ENCODE data around the gene KRT33A. TPM values are rescaled to one million over a fixed set of nuclear protein-coding genes. Genes with fewer than 3 reads are reported as not detected.

Gene KRT33A
- total RNA-seq, 3 donors from 2014 or later (not counting 1 experiment from before 2014, with no cell fraction given): not detected

DNA sequence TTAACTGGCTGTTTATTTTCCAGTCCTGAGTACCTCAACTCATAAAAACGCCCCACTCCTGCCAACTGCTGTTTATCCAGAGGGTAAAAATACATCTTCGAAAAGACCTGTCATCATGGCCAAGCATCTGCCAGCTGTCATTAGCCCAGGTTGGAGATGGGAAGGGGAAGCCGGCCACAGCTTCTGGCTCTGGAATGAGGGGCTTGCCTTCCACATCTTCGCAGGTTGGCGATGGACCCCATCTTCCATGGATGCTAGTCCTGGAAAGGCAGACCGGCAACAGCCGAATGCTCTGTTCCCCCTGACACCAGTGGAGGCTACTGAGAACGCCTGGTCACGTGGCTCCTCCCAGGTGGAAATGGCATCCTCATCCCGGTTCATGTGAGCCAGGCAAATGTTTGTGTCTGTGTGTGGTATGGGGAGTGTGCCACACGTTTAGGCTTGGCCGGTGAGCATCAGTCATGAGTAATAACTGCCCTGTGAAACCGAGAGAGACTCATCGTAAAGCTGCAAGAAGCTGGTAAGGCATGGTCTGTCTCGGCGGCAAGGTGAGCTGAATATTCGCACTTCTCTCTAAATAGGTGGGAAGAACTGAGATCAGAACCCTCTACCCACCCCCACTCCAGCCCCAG is 34.7 kb downstream of the KRT33A start:
- Mint-ChIP-seq H3K4me1 (peaks cover 3% of the 10 kb centered on the region in 2 donors), H3K27ac (no peak overlapping the region), H3K4me3 (no peak overlapping the region), H3K36me3 (no peaks in the 10 kb centered on the region), H3K9me3 (peaks cover 0 to 3% of the 10 kb centered on the region in 2 donors), H3K27me3 (ENCODE audit: low read depth in 2 of 2) (peaks cover 8 to 10% of the 10 kb centered on the region in 2 donors)
- WGBS (ENCODE audit: insufficient coverage): 90% methylated on average over 17 of the region's 17 CpGs
- Histone ChIP-seq H3K27ac (ENCODE audit: low read length) (no peak overlapping the region), H3K36me3 (ENCODE audit: control insufficient read depth, insufficient read depth, low read length) (no peaks in the 10 kb centered on the region), H3K27me3 (ENCODE audit: control insufficient read depth, insufficient read depth, low read length) (no peaks in the 10 kb centered on the region), H3K9me3 (ENCODE audit: control insufficient read depth, insufficient read depth, low read length) (no peaks in the 10 kb centered on the region), H3K4me3 (ENCODE audit: low read length) (no peak overlapping the region), H3K4me1 (ENCODE audit: control insufficient read depth, insufficient read depth, low read length) (no peaks in the 10 kb centered on the region)
- DNase-seq (no peak), ATAC-seq (no peak)
- intact Hi-C loops (cut with micrococcal nuclease): no loop called here
- TF ChIP-seq, protein P1, sequence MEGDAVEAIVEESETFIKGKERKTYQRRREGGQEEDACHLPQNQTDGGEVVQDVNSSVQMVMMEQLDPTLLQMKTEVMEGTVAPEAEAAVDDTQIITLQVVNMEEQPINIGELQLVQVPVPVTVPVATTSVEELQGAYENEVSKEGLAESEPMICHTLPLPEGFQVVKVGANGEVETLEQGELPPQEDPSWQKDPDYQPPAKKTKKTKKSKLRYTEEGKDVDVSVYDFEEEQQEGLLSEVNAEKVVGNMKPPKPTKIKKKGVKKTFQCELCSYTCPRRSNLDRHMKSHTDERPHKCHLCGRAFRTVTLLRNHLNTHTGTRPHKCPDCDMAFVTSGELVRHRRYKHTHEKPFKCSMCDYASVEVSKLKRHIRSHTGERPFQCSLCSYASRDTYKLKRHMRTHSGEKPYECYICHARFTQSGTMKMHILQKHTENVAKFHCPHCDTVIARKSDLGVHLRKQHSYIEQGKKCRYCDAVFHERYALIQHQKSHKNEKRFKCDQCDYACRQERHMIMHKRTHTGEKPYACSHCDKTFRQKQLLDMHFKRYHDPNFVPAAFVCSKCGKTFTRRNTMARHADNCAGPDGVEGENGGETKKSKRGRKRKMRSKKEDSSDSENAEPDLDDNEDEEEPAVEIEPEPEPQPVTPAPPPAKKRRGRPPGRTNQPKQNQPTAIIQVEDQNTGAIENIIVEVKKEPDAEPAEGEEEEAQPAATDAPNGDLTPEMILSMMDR (IDR thresholded peaks at IDR 0.05): no peak

- 93% methylated on average over 24 of the region's 24 CpGs for WGBS (ENCODE audit: insufficient coverage)
- Histone ChIP-seq H3K27me3 (ENCODE audit: control insufficient read depth, insufficient read depth, low read length) (no peaks in the 10 kb centered on the region), H3K4me1 (ENCODE audit: control insufficient read depth, insufficient read depth, low read length) (peaks cover 3% of the 10 kb centered on the region), H3K27ac (ENCODE audit: low read length) (no peak within 1 kb of the TSS), H3K9me3 (ENCODE audit: control insufficient read depth, insufficient read depth, low read length) (no peaks in the 10 kb centered on the region), H3K36me3 (ENCODE audit: control insufficient read depth, insufficient read depth, low read length) (no peaks in the 10 kb centered on the region), H3K4me3 (ENCODE audit: low read length) (no peak within 1 kb of the TSS)
- Mint-ChIP-seq H3K9me3 (peaks cover 0 to 3% of the 10 kb centered on the region in 2 donors), H3K27me3 (ENCODE audit: low read depth in 2 of 2) (peaks cover 8 to 10% of the 10 kb centered on the region in 2 donors), H3K27ac (no peak within 1 kb of the TSS), H3K4me1 (peaks cover 5 to 10% of the 10 kb centered on the region in 2 donors), H3K36me3 (no peaks in the 10 kb centered on the region), H3K4me3 (no peak within 1 kb of the TSS)
- TF ChIP-seq, protein P1 (IDR thresholded peaks at IDR 0.05): no peak
- intact Hi-C loops (cut with micrococcal nuclease): no loop called here
- no peak for DNase-seq
- no peak for ATAC-seq
Measured at GRCh38 chr17:41315204-41315794, 35.3 kb downstream of the KRT33A start, which contains the start of gene KRTAP17-1. KRTAP17-1 (minus strand) TSS chr17:41315710; CDS start chr17:41315650, 60 bp downstream.

DNA sequence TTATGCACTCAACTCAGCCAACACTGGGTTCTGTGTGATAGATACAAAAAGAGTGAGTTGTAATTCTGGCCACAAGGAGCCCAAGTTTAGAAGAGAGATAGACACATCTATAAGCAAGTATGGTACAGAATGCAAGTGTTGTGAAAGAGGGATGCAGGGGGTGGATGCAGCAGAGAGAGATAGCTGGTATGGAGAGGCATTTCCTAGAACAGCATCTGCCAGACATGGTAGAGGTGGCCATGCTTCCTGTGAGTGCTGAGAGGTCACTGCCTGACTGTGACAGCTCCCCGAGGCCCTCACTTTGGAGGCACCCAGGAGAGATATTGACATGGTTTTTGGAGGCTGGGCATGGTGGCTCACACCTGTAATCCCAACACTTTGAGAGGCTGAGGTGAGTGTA is 39.5 kb downstream of the KRT33A start:
- H3K36me3 Mint-ChIP-seq: no peaks in the 10 kb centered on the region
- H3K27me3 Mint-ChIP-seq (ENCODE audit: low read depth in 2 of 2): peaks cover 7 to 8% of the 10 kb centered on the region in 2 donors
- no peak overlapping the region for H3K4me3 ChIP-seq (ENCODE audit: low read length)
- H3K9me3 ChIP-seq (ENCODE audit: control insufficient read depth, insufficient read depth, low read length): no peaks in the 10 kb centered on the region
- peaks cover 38% of the 10 kb centered on the region for H3K4me1 ChIP-seq (ENCODE audit: control insufficient read depth, insufficient read depth, low read length)
- no peaks in the 10 kb centered on the region for H3K36me3 ChIP-seq (ENCODE audit: control insufficient read depth, insufficient read depth, low read length)
- 77% methylated on average over 1 of the region's 1 CpG for WGBS (ENCODE audit: insufficient coverage)
- peaks cover 45 to 49% of the 10 kb centered on the region in 2 donors for H3K4me1 Mint-ChIP-seq
- intact Hi-C loops (cut with micrococcal nuclease): no loop called here
- H3K4me3 Mint-ChIP-seq: no peak overlapping the region
- ATAC-seq: no peak
- no peak overlapping the region for H3K27ac Mint-ChIP-seq
- H3K27me3 ChIP-seq (ENCODE audit: control insufficient read depth, insufficient read depth, low read length): no peaks in the 10 kb centered on the region
- H3K27ac ChIP-seq (ENCODE audit: low read length): no peak overlapping the region
- DNase-seq: no peak
- TF ChIP-seq, protein P1 (IDR thresholded peaks at IDR 0.05): no peak
- H3K9me3 Mint-ChIP-seq: no peaks in the 10 kb centered on the region

Data from natural killer cell (primary cell).